H1 (cell line): ENCODE data around the gene SPOCK1. TPM values are rescaled to one million over a fixed set of nuclear protein-coding genes. Genes with fewer than 3 reads are reported as not detected.

Source experiments
- CTCF ChIA-PET: fragments of 300-600 bp; sonication (Branson Sonifier 250); formaldehyde crosslinking; loops from one replicate; lab custom pipeline; 2021; ENCODE audit not compliant: partially characterized antibody; lab: Charles Lee
- POLR2A ChIA-PET: fragments of 300-600 bp; sonication (Branson Sonifier 250); formaldehyde crosslinking; loops from one replicate; lab custom pipeline; 2021; ENCODE audit warnings: inconsistent platforms; ENCODE audit not compliant: partially characterized antibody; lab: Charles Lee
- DNase-seq, 2 experiments: peaks; one replicate each; pipeline versions ENCODE4 v3.0.0 to v3.0.0-alpha.2; 2010 to 2022; ENCODE audit warnings: low spot score in 2 of 2, low read depth in 1 of 2, mixed read lengths in 1 of 2
- FAIRE-seq: peaks from 2 replicates; lab custom pipeline; 2011; peaks lifted over from hg19 to GRCh38; lab: Jason Lieb, UNC
- H2AFZ ChIP-seq: 2 replicates; pipeline ENCODE4 v1.8.1; 2012; ENCODE audit warnings: low read length, inconsistent platforms
- H2AK5ac ChIP-seq: 2 replicates; pipeline ENCODE4 v1.6.1; 2013; ENCODE audit warnings: low read depth, low read length
- H2BK120ac ChIP-seq: replicated peaks from 2 replicates; pipeline ENCODE3; 2013; ENCODE audit warnings: low read depth, low read length, inconsistent platforms
- H2BK12ac ChIP-seq: 2 replicates; pipeline ENCODE4 v1.6.1; 2013; ENCODE audit warnings: low read depth, low read length
- H2BK15ac ChIP-seq: 2 replicates; pipeline ENCODE4 v1.6.1; 2013; ENCODE audit warnings: low read length
- H2BK20ac ChIP-seq: 2 replicates; pipeline ENCODE4 v1.6.1; 2013; ENCODE audit warnings: low read length
- H2BK5ac ChIP-seq: 2 replicates; pipeline ENCODE4 v1.6.1; 2013; ENCODE audit warnings: low read depth, low read length
- H3K14ac ChIP-seq: 2 replicates; pipeline ENCODE4 v1.6.1; 2013; ENCODE audit warnings: inconsistent platforms; ENCODE audit not compliant: insufficient read length
- H3K18ac ChIP-seq: 2 replicates; pipeline ENCODE4 v1.6.1; 2013; ENCODE audit warnings: low read length; ENCODE audit errors: extremely low read depth
- H3K23ac ChIP-seq: 2 replicates; pipeline ENCODE4 v1.6.1; 2013; ENCODE audit warnings: inconsistent platforms; ENCODE audit not compliant: insufficient read length
- H3K23me2 ChIP-seq: 2 replicates; pipeline ENCODE4 v1.6.1; 2013; ENCODE audit warnings: low read depth, low read length
- H3K27ac ChIP-seq: 2 replicates; pipeline ENCODE4 v1.6.1; 2011; ENCODE audit warnings: low read depth, low read length, inconsistent platforms
- H3K27me3 ChIP-seq, 4 experiments: replicated peaks in 1 of 4; 1 replicate in 1 of 4; 2 replicates in 3 of 4; pipeline versions ENCODE4 v1.6.1 to v1.8.1; 2011 to 2013; ENCODE audit warnings: low read length in 3 of 4, mild to moderate bottlenecking in 3 of 4, inconsistent platforms in 2 of 4, mixed read lengths in 2 of 4, moderate library complexity in 1 of 4; ENCODE audit not compliant: control insufficient read depth in 3 of 4, insufficient read depth in 3 of 4; ENCODE audit errors: extremely low read depth in 1 of 4
- H3K36me3 ChIP-seq, 4 experiments: 2 replicates each; pipeline versions ENCODE4 v1.6.1 to v1.8.1; 2011 to 2013; ENCODE audit warnings: mild to moderate bottlenecking in 4 of 4, low read length in 3 of 4, moderate library complexity in 2 of 4, control low read depth in 1 of 4, inconsistent platforms in 1 of 4; ENCODE audit not compliant: insufficient read depth in 4 of 4, control insufficient read depth in 2 of 4
- H3K4ac ChIP-seq: replicated peaks from 2 replicates; pipeline ENCODE3; 2013; ENCODE audit warnings: low read length, low read depth, mixed read lengths, inconsistent platforms; ENCODE audit not compliant: insufficient read length
- H3K4me1 ChIP-seq, 4 experiments: replicated peaks in 1 of 4; 1 replicate in 1 of 4; 2 replicates in 3 of 4; pipeline versions ENCODE4 v1.6.1 to v1.8.1; 2011 to 2013; ENCODE audit warnings: low read length in 3 of 4, inconsistent platforms in 2 of 4, mixed read lengths in 1 of 4; ENCODE audit not compliant: insufficient read depth in 4 of 4, control insufficient read depth in 3 of 4
- H3K4me2 ChIP-seq, 2 experiments: 2 replicates each; pipeline versions ENCODE4 v1.6.1 to v1.8.1; 2011 to 2013; ENCODE audit warnings: low read depth in 2 of 2, low read length in 2 of 2, control low read depth in 1 of 2, inconsistent platforms in 1 of 2, mild to moderate bottlenecking in 1 of 2; ENCODE audit not compliant: insufficient read depth in 1 of 2
- H3K4me3 ChIP-seq, 4 experiments: fragments of 200-600, 300-600 bp in 1 of 4; sonication (generic), shearing (Covaris generic), sonication (Bioruptor Twin) in 1 of 4; 2 replicates each; pipeline versions ENCODE4 v1.5.1 to v1.8.1; 2011 to 2016; ENCODE audit warnings: low read length in 4 of 4, low read depth in 3 of 4, control low read depth in 2 of 4, inconsistent platforms in 2 of 4, mild to moderate bottlenecking in 2 of 4, mixed read lengths in 1 of 4, moderate library complexity in 1 of 4; ENCODE audit not compliant: insufficient read depth in 2 of 4; ENCODE audit errors: extremely low read depth in 1 of 4
- H3K56ac ChIP-seq: replicated peaks from 2 replicates; pipeline ENCODE3; 2013; ENCODE audit warnings: low read depth, mild to moderate bottlenecking, mixed read lengths, low read length, inconsistent platforms; ENCODE audit not compliant: insufficient read length
- H3K79me1 ChIP-seq: 2 replicates; pipeline ENCODE4 v1.6.1; 2013; ENCODE audit warnings: low read depth, low read length, control low read depth
- H3K79me2 ChIP-seq, 2 experiments: 2 replicates each; pipeline versions ENCODE4 v1.6.1 to v1.8.1; 2012 to 2013; ENCODE audit warnings: low read length in 2 of 2, mild to moderate bottlenecking in 2 of 2, inconsistent platforms in 1 of 2; ENCODE audit not compliant: insufficient read depth in 2 of 2, control insufficient read depth in 1 of 2
- H3K9ac ChIP-seq, 4 experiments: replicated peaks in 1 of 4; 1 replicate in 1 of 4; 2 replicates in 3 of 4; pipeline versions ENCODE4 v1.6.1 to v1.8.1; 2011 to 2013; ENCODE audit warnings: low read depth in 3 of 4, low read length in 3 of 4, control low read depth in 2 of 4, mild to moderate bottlenecking in 2 of 4, moderate library complexity in 2 of 4, inconsistent platforms in 1 of 4; ENCODE audit errors: extremely low read depth in 1 of 4
- H3K9me3 ChIP-seq, 2 experiments: 2 replicates each; pipeline versions ENCODE4 v1.6.1 to v1.8.1; 2012 to 2013; ENCODE audit warnings: mild to moderate bottlenecking in 2 of 2, moderate library complexity in 2 of 2, control low read depth in 1 of 2, inconsistent platforms in 1 of 2, low read depth in 1 of 2, low read length in 1 of 2, mixed read lengths in 1 of 2; ENCODE audit not compliant: insufficient read depth in 2 of 2
- H4K20me1 ChIP-seq, 2 experiments: replicated peaks in 1 of 2; 2 replicates each; pipeline versions ENCODE3 to v1.8.1; 2011 to 2013; ENCODE audit warnings: inconsistent platforms in 2 of 2, low read length in 2 of 2, mild to moderate bottlenecking in 1 of 2; ENCODE audit not compliant: insufficient read depth in 2 of 2, control insufficient read depth in 1 of 2
- H4K5ac ChIP-seq: 2 replicates; pipeline ENCODE4 v1.6.1; 2013; ENCODE audit warnings: low read length, low read depth, mixed read lengths, inconsistent platforms; ENCODE audit not compliant: insufficient read length
- H4K8ac ChIP-seq: 2 replicates; pipeline ENCODE4 v1.8.0; 2013; ENCODE audit warnings: mild to moderate bottlenecking, moderate library complexity, low read length, inconsistent platforms; ENCODE audit not compliant: insufficient read depth; ENCODE audit errors: extremely low read depth
- H4K91ac ChIP-seq: replicated peaks from 2 replicates; pipeline ENCODE3; 2013; ENCODE audit warnings: low read length, mixed read lengths, inconsistent platforms; ENCODE audit not compliant: insufficient read length
- BRCA1 ChIP-seq: IDR thresholded peaks from 2 replicates; pipeline ENCODE4 v1.6.1; 2012; ENCODE audit warnings: low read depth, low read length, improper control_type of control experiment
- CBX5 ChIP-seq: fragments of 300-800, 300-1000 bp; sonication (generic); IDR thresholded peaks from 2 replicates; pipeline ENCODE4 v1.7.1; 2016; ENCODE audit warnings: antibody characterized with exemption, low read length, low read depth
- CTBP2 ChIP-seq: IDR thresholded peaks from 2 replicates; pipeline ENCODE4 v1.7.0; 2011; ENCODE audit warnings: borderline replicate concordance, mild to moderate bottlenecking, moderate library complexity, mixed read lengths, low read length; ENCODE audit not compliant: insufficient read depth, insufficient read length
- EP300 ChIP-seq, 2 experiments: IDR thresholded peaks; 1 replicate in 1 of 2; 2 replicates in 1 of 2; pipeline ENCODE4 v1.6.1; 2011 to 2012; ENCODE audit warnings: low read depth in 2 of 2, low read length in 2 of 2, mild to moderate bottlenecking in 2 of 2, borderline replicate concordance in 1 of 2, inconsistent platforms in 1 of 2, moderate library complexity in 1 of 2
- JUND ChIP-seq: IDR thresholded peaks from 2 replicates; pipeline ENCODE4 v1.6.1; 2011; ENCODE audit warnings: mild to moderate bottlenecking, improper control_type of control experiment, low read length
- TEAD4 ChIP-seq: IDR thresholded peaks from 2 replicates; pipeline ENCODE4 v1.6.1; 2012; ENCODE audit warnings: low read depth, low read length, inconsistent platforms, mixed read lengths
- WGBS, 2 experiments: shearing (Covaris generic) in 1 of 2; methylation state at CpG; one replicate each; pipeline versions ENCODE4 v1.1.6 to v1.1.7; 2013 to 2015; ENCODE audit warnings: low lambda C conversion rate in 2 of 2, mixed read lengths in 2 of 2, inconsistent platforms in 1 of 2, low coverage in 1 of 2, missing lambda C conversion rate in 1 of 2; ENCODE audit not compliant: insufficient replicate concordance in 2 of 2, insufficient coverage in 1 of 2, insufficient read length in 1 of 2; ENCODE audit errors: extremely low coverage in 1 of 2, missing lambda C conversion rate in 1 of 2; 5-methylcytosine and 5-hydroxymethylcytosine counted together
- polyA plus RNA-seq, 7 experiments: library from polyadenylated mRNA; depleted of rRNA in 3 of 7; stranded (reverse) in 5 of 7; unstranded in 2 of 7; fragments of >200 nt in 5 of 7; fragments of 200-250 nt in 2 of 7; gene quantifications; 1 replicate in 5 of 7; 2 replicates in 1 of 7; 4 replicates in 1 of 7; pipeline versions ENCODE4 v1.2.1 to v1.2.3, GENCODE V29; 2011 to 2013; ENCODE audit warnings: missing spikeins in 2 of 7, mixed read lengths in 2 of 7
- total RNA-seq: library from RNA; stranded (reverse); fragmentation: NEBNext Ultra II Directional; extraction: Animal tissue kit (Norgen Biotek cat#: 25700); gene quantifications from 2 replicates; pipeline ENCODE4 v1.2.1, GENCODE V29; 2021
- TF ChIP-seq, protein P1 (sequence below): IDR thresholded peaks from 2 replicates; pipeline ENCODE4 v1.6.1; 2012; ENCODE audit warnings: low read length, inconsistent platforms

Gene SPOCK1
- total and polyA plus RNA-seq, 2 of the 8 experiments (the other 6 are each of a cell fraction or from before 2014, with no cell fraction given) = 6.9 to 18.1 TPM

DNA sequence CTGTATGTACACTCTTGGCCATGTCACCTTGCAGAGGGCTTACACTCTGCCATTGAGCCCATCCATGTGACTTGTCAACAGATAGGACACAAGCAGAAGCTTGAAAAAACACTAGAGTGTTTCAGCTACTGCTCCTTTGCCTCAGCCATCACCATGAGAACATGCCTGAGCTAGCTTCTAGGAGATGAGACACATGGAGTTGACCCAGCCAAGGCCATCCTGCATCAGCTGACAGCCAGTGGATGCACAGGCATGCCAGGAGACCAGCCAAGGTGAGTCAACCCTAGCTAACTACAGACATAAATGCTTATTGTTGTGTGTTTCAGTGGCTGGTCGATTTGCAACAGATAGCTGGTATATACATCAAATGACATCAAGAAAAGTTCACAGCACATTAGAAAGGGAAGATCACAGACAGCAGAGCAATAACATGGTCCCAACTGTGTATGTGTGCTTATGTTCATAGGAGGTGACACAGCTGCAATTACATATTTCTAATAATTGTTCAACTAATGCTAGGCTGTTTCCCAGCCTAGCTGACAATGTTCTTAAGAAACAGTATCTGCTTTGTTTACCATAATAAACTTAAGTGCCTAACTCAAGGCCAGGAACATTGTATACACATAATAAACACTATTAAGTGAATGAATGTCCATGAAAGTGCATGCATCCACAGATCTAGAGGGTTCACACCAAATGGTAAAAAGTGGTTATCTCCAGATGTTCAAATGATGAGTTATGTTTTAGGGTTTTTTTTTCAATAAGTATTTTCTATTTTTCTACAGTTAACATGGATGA, 105.7 kb downstream of the SPOCK1 start:
- Histone ChIP-seq H3K79me2 (no peaks in the 10 kb centered on the region), H4K5ac (no peak overlapping the region), H3K79me1 (no peaks in the 10 kb centered on the region), H3K4me1 (no peaks in the 10 kb centered on the region), H3K4me3 (no peak overlapping the region), H4K91ac (no peak overlapping the region), H3K23me2 (no peaks in the 10 kb centered on the region), H3K27me3 (no peaks in the 10 kb centered on the region), H3K4ac (no peak overlapping the region), H2BK15ac (no peak overlapping the region), H4K8ac (no peak overlapping the region), H2AK5ac (no peak overlapping the region), H2BK12ac (no peak overlapping the region), H3K4me2 (no peak overlapping the region), H3K14ac (no peak overlapping the region), H3K36me3 (no peaks in the 10 kb centered on the region), H4K20me1 (no peaks in the 10 kb centered on the region), H3K27ac (no peak overlapping the region), H2BK120ac (no peak overlapping the region), H3K18ac (no peak overlapping the region), H3K23ac (no peak overlapping the region), H3K9me3 (no peaks in the 10 kb centered on the region), H2AFZ (no peak overlapping the region), H2BK5ac (no peak overlapping the region), H3K9ac (no peak overlapping the region), H2BK20ac (no peak overlapping the region), H3K56ac (no peak overlapping the region)
- ChIA-PET CTCF (interaction anchor here (0.7 to 2.4 kb wide), 3 partner anchors 43 to 72 kb away, joined by 3 to 8 read pairs (median 3); no protein-coding TSS in a partner anchor), POLR2A (no interaction called here)
- WGBS, 2 experiments = 92% methylated on average over 1 of the region's 1 CpG; no CpG with 5 or more reads in 1 of the 2 experiments
- DNase-seq (no peak), FAIRE-seq (no peak)
- TF ChIP-seq CTBP2 = no peak
- no peak for TF ChIP-seq JUND
- TF ChIP-seq CBX5 = no peak
- no peak for TF ChIP-seq EP300 (IDR thresholded peaks at IDR 0.05; ENCODE audit: borderline replicate concordance in 1 of 2, low read depth in 2 of 2, low read length in 2 of 2)
- TF ChIP-seq, protein P1, sequence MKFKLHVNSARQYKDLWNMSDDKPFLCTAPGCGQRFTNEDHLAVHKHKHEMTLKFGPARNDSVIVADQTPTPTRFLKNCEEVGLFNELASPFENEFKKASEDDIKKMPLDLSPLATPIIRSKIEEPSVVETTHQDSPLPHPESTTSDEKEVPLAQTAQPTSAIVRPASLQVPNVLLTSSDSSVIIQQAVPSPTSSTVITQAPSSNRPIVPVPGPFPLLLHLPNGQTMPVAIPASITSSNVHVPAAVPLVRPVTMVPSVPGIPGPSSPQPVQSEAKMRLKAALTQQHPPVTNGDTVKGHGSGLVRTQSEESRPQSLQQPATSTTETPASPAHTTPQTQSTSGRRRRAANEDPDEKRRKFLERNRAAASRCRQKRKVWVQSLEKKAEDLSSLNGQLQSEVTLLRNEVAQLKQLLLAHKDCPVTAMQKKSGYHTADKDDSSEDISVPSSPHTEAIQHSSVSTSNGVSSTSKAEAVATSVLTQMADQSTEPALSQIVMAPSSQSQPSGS = no peak
- TF ChIP-seq BRCA1 = no peak
- no peak for TF ChIP-seq TEAD4
